Lower leg skin (tissue), 4 donors: ENCODE results near the gene RRP9. TPM values are rescaled to one million over a fixed set of nuclear protein-coding genes. Genes with fewer than 3 reads are reported as not detected.

Source experiments
- DNase-seq, 2 donors: peaks; one replicate each; pipeline ENCODE4 v3.0.0-alpha.2; 2019; ENCODE audit warnings: low spot score in 2 of 2
- H3K4me3 ChIP-seq: fragments of 200-600 bp; sonication (generic); 2 replicates; pipeline ENCODE4 v1.5.1; 2017; ENCODE audit warnings: mild to moderate bottlenecking, low read depth; ENCODE audit not compliant: poor library complexity, severe bottlenecking
- CTCF ChIP-seq, 3 donors: fragments of 450-650 bp; IDR thresholded peaks; one replicate each; pipeline ENCODE4 v1.5.1; 2016; ENCODE audit warnings: antibody characterized with exemption in 3 of 3, mild to moderate bottlenecking in 3 of 3, moderate library complexity in 2 of 3
- POLR2A ChIP-seq, 2 donors: fragments of 450-650 bp; IDR thresholded peaks; one replicate each; pipeline ENCODE4 v1.6.1; 2016 to 2017; ENCODE audit warnings: antibody characterized with exemption in 2 of 2, mild to moderate bottlenecking in 1 of 2, moderate library complexity in 1 of 2
- WGBS, 2 donors: methylation state at CpG; one replicate each; pipeline ENCODE4 v1.1.5; 2018; 5-methylcytosine and 5-hydroxymethylcytosine counted together
- intact Hi-C: fragments of 100-400 bp; cut with DNase I; formaldehyde crosslinking; loops from one replicate; pipeline ENCODE4 v1.15.0; 2023; ENCODE audit warnings: low total_unique reads
- total RNA-seq, 4 donors: library from RNA; depleted of rRNA; stranded (reverse); fragments of >200 nt; gene quantifications; one replicate each; pipeline ENCODE4 v1.1.0, GENCODE V29; 2016

RRP9 gene
- total RNA-seq, 4 donors from 2014 or later: 10.0 to 16.9 (median 14.0) TPM

DNA sequence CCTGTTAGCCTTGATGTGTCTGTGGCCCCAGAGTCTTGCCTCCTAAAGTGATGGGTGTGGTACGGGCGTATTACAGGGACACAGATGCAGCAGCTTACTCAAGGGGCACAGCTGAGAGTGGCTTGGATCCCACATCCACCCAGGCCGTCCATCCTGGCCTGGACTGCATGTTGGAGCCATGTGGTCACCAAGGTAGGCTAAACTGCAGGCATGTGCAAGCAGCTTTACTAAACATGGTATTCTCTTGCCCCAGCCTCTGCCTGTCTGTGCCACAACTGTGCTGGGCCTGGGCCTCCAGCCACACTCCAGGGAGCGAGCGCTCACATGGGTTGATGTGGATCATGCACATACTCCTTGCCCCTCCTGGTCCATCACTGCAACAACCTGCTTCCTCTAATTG lies 7.4 kb upstream of the RRP9 start:
- 91% methylated on average over 5 of the region's 5 CpGs for WGBS, 2 donors
- intact Hi-C loops: no loop called here

DNA sequence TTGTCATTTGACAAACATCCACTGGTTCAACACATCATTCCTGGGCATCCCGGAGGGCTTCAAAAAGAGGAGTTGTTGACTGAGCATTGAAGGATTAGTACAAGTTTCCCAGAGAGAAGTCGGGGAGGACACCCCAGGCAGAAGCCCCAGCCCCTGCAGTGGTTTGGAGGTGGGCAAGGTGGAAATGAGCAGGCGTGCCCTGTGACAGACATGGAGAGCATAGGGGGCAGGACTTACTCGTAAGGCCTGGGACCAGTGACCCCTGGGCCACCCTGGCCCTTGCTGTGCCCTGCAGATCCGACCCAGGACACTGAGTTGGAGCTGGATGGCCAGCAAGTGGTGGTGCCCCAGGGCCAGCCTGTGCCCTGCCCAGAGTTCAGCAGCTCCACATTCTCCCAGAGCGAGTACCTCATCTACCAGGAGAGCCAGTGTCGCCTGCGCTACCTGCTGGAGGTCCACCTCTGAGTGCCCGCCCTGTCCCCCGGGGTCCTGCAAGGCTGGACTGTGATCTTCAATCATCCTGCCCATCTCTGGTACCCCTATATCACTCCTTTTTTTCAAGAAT lies 6.4 kb upstream of the RRP9 start:
- no peak for DNase-seq
- intact Hi-C loops: no loop called here
- TF ChIP-seq CTCF (IDR thresholded peaks at IDR 0.05): no peak
- TF ChIP-seq POLR2A (IDR thresholded peaks at IDR 0.05): no peak
- WGBS, 2 donors: 92% methylated on average over 10 of the region's 10 CpGs
- no peak overlapping the region for H3K4me3 ChIP-seq

More for the DNA sequence above, 7.4 kb upstream of the RRP9 start:
- DNase-seq: no peak
- TF ChIP-seq POLR2A (IDR thresholded peaks at IDR 0.05): no peak
- no peak for TF ChIP-seq CTCF (IDR thresholded peaks at IDR 0.05)
- H3K4me3 ChIP-seq: no peak overlapping the region

- 77 to 83% methylated on average over 12 of the region's 13 CpGs for WGBS, 2 donors
- no peak overlapping the region for H3K4me3 ChIP-seq
- TF ChIP-seq POLR2A (IDR thresholded peaks at IDR 0.05) (no peak), CTCF (IDR thresholded peaks at IDR 0.05) (no peak)
- intact Hi-C loops: no loop called here
- DNase-seq: no peak
These were observed 5.7 kb upstream of the RRP9 start for GRCh38 chr3:51947215-51947900.

GRCh38 chr3:51946796-51947195 lies 5.1 kb upstream of the RRP9 start:
- DNase-seq: no peak
- TF ChIP-seq POLR2A (IDR thresholded peaks at IDR 0.05) (no peak), CTCF (IDR thresholded peaks at IDR 0.05) (no peak)
- WGBS, 2 donors: 88 to 91% methylated on average over 4 of the region's 4 CpGs
- no peak overlapping the region for H3K4me3 ChIP-seq
- intact Hi-C loops: no loop called here

GRCh38 chr3:51945926-51946705 lies 4.4 kb upstream of the RRP9 start:
- no peak for DNase-seq
- intact Hi-C loops: no loop called here
- TF ChIP-seq POLR2A (IDR thresholded peaks at IDR 0.05) (no peak), CTCF (IDR thresholded peaks at IDR 0.05) (no peak)
- H3K4me3 ChIP-seq: no peak overlapping the region
- 91 to 93% methylated on average over 13 to 14 of the region's 14 CpGs for WGBS, 2 donors
